Testis (tissue), 3 donors: ENCODE measurements around the gene U2AF2. TPM values are rescaled to one million over a fixed set of nuclear protein-coding genes. Genes with fewer than 3 reads are reported as not detected.
A peak's percentile ranks its signal among the peaks of the same experiment; 100 is the strongest.

Experiments
- DNase-seq: peaks from one replicate; pipeline ENCODE4 v3.0.0-alpha.2; 2019
- H3K27ac ChIP-seq, 2 donors: fragments of 200-600 bp; sonication (generic); one replicate each; pipeline ENCODE4 v1.5.1; 2019
- H3K27me3 ChIP-seq: fragments of 200-600 bp; sonication (generic); one replicate; pipeline ENCODE4 v1.5.1; 2019
- H3K36me3 ChIP-seq: fragments of 200-600 bp; sonication (generic); one replicate; pipeline ENCODE4 v1.5.1; 2017; ENCODE audit warnings: low read depth; ENCODE audit errors: missing control alignments
- H3K4me1 ChIP-seq: fragments of 200-600 bp; sonication (generic); one replicate; pipeline ENCODE4 v1.5.1; 2019
- H3K4me3 ChIP-seq, 2 donors: fragments of 200-600 bp; sonication (generic); one replicate each; pipeline ENCODE4 v1.5.1; 2017 to 2019
- H3K9me3 ChIP-seq: fragments of 200-600 bp; sonication (generic); one replicate; pipeline ENCODE4 v1.5.1; 2017
- CTCF ChIP-seq, 3 experiments: fragments of 450-650 bp in 2 of 3; fragments of 200-600 bp in 1 of 3; sonication (generic) in 1 of 3; IDR thresholded peaks; one replicate each; pipeline ENCODE4 v1.5.1; 2016 to 2019; ENCODE audit warnings: antibody characterized with exemption in 3 of 3, mild to moderate bottlenecking in 2 of 3, moderate library complexity in 1 of 3
- POLR2A ChIP-seq: fragments of 450-650 bp; IDR thresholded peaks from one replicate; pipeline ENCODE4 v1.6.1; 2017; ENCODE audit warnings: antibody characterized with exemption, mild to moderate bottlenecking, moderate library complexity
- WGBS, 2 donors: methylation state at CpG; one replicate each; pipeline ENCODE4 v1.1.5; 2018; 5-methylcytosine and 5-hydroxymethylcytosine counted together
- intact Hi-C: fragments of 100-400 bp; cut with DNase I; formaldehyde crosslinking; loops from one replicate; pipeline ENCODE4 v1.15.1; 2023; ENCODE audit warnings: low total_unique reads
- polyA plus RNA-seq: library from polyadenylated mRNA; stranded (reverse); fragments of 350-450 nt; fragmentation: Illumina TruSeq; extraction: RNeasy Lipid Tissue Mini Kit (QIAGEN cat#74804); gene quantifications from one replicate; pipeline ENCODE4 v1.2.3, GENCODE V29; 2014; ENCODE audit warnings: low read depth, low replicate concordance; ENCODE audit not compliant: insufficient read depth
- total RNA-seq, 2 donors: library from RNA; depleted of rRNA; stranded (reverse); fragments of >200 nt; gene quantifications; one replicate each; pipeline ENCODE4 v1.2.3, GENCODE V29; 2016

The U2AF2 gene
- total and polyA plus RNA-seq, 3 donors from 2014 or later: 163 to 281 (median 264) TPM

- Histone ChIP-seq H3K4me3 (peak overlapping the region in 1 of 2 donors; percentile 82), H3K9me3 (no peaks in the 10 kb centered on the region), H3K36me3 (no peaks in the 10 kb centered on the region), H3K27ac (no peak overlapping the region), H3K4me1 (peaks cover 58% of the 10 kb centered on the region), H3K27me3 (no peaks in the 10 kb centered on the region)
- DNase-seq: no peak
- WGBS, 2 donors: 23 to 26% methylated on average over 13 to 18 of the region's 18 CpGs
- intact Hi-C loops: no loop called here
- TF ChIP-seq POLR2A (no peak), CTCF (IDR thresholded peaks at IDR 0.05) (no peak)
These were observed 2.3 kb downstream of the U2AF2 start for GRCh38 chr19:55656988-55657747.

GRCh38 chr19:55658846-55659459 is 4.1 kb downstream of the U2AF2 start:
- 79 to 80% methylated on average over 8 to 37 of the region's 37 CpGs for WGBS, 2 donors
- Histone ChIP-seq H3K4me1 (peaks cover 65% of the 10 kb centered on the region), H3K4me3 (no peak overlapping the region), H3K27ac (peak overlapping the region; percentile 66 to 69), H3K27me3 (no peaks in the 10 kb centered on the region), H3K9me3 (no peaks in the 10 kb centered on the region), H3K36me3 (no peaks in the 10 kb centered on the region)
- no peak for DNase-seq
- TF ChIP-seq CTCF (IDR thresholded peaks at IDR 0.05) (no peak), POLR2A (no peak)
- intact Hi-C loops: no loop called here

- intact Hi-C loops: no loop called here
- no peaks in the 10 kb centered on the region for H3K36me3 ChIP-seq
- H3K4me1 ChIP-seq: peaks cover 69% of the 10 kb centered on the region
- no peak for TF ChIP-seq POLR2A
- TF ChIP-seq CTCF (IDR thresholded peaks at IDR 0.05): no peak
- H3K9me3 ChIP-seq: no peaks in the 10 kb centered on the region
- no peak for DNase-seq
- H3K27ac ChIP-seq: peak overlapping the region; percentile 66 to 69
- H3K27me3 ChIP-seq: no peaks in the 10 kb centered on the region
- 57 to 63% methylated on average over 8 to 9 of the region's 9 CpGs for WGBS, 2 donors
- H3K4me3 ChIP-seq: no peak overlapping the region
These were observed 5.0 kb downstream of the U2AF2 start for GRCh38 chr19:55659822-55660221.

- DNase-seq: no peak
- 70 to 75% methylated on average over 11 to 12 of the region's 12 CpGs for WGBS, 2 donors
- H3K4me3 ChIP-seq: no peak overlapping the region
- TF ChIP-seq CTCF (IDR thresholded peaks at IDR 0.05) (no peak), POLR2A (no peak)
- no peaks in the 10 kb centered on the region for H3K27me3 ChIP-seq
- no peaks in the 10 kb centered on the region for H3K9me3 ChIP-seq
- H3K36me3 ChIP-seq: no peaks in the 10 kb centered on the region
- intact Hi-C loops: no loop called here
- H3K4me1 ChIP-seq: peaks cover 69% of the 10 kb centered on the region
- H3K27ac ChIP-seq: peak overlapping the region; percentile 1 to 69
These were observed 5.6 kb downstream of the U2AF2 start for GRCh38 chr19:55660404-55660803.
